ENCODE measurements around the gene NRBF2.

The NRBF2 gene

GRCh38 chr10:63116452-63117072 lies 16.6 kb upstream of the NRBF2 start:
- in situ Hi-C loops (cut with MboI; ENCODE audit: low sequenced_read_pairs): no loop called here

- in situ Hi-C loops (cut with MboI; ENCODE audit: low sequenced_read_pairs): no loop called here
Measured at GRCh38 chr10:63119041-63119440, 14.1 kb upstream of the NRBF2 start.

- in situ Hi-C loops (cut with MboI; ENCODE audit: low sequenced_read_pairs): no loop called here
Measured at GRCh38 chr10:63120554-63120953, 12.6 kb upstream of the NRBF2 start.

- in situ Hi-C loops (cut with MboI; ENCODE audit: low sequenced_read_pairs): no loop called here
Measured at GRCh38 chr10:63123727-63124362, 9.3 kb upstream of the NRBF2 start.

- in situ Hi-C loops (cut with MboI; ENCODE audit: low sequenced_read_pairs): no loop called here
Measured at GRCh38 chr10:63125459-63125858, 7.7 kb upstream of the NRBF2 start.

GRCh38 chr10:63128443-63128842 lies 4.7 kb upstream of the NRBF2 start:
- in situ Hi-C loops (cut with MboI; ENCODE audit: low sequenced_read_pairs): no loop called here

- in situ Hi-C loops (cut with MboI; ENCODE audit: low sequenced_read_pairs): no loop called here
Measured at GRCh38 chr10:63129888-63130287, 3.2 kb upstream of the NRBF2 start.

GRCh38 chr10:63132651-63133055 lies 475 bp upstream of the NRBF2 start:
- in situ Hi-C loops (cut with MboI; ENCODE audit: low sequenced_read_pairs): no loop called here

- in situ Hi-C loops (cut with MboI; ENCODE audit: low sequenced_read_pairs): no loop called here
Measured at GRCh38 chr10:63133821-63134557, 861 bp downstream of the NRBF2 start.

- in situ Hi-C loops (cut with MboI; ENCODE audit: low sequenced_read_pairs): no loop called here
Measured at GRCh38 chr10:63137306-63137705, 4.2 kb downstream of the NRBF2 start.

GRCh38 chr10:63140077-63140476 lies 6.9 kb downstream of the NRBF2 start:
- in situ Hi-C loops (cut with MboI; ENCODE audit: low sequenced_read_pairs): no loop called here

- in situ Hi-C loops (cut with MboI; ENCODE audit: low sequenced_read_pairs): no loop called here
Measured at GRCh38 chr10:63142136-63142535, 9.0 kb downstream of the NRBF2 start.

GRCh38 chr10:63143987-63144386 lies 10.9 kb downstream of the NRBF2 start:
- in situ Hi-C loops (cut with MboI; ENCODE audit: low sequenced_read_pairs): no loop called here

- in situ Hi-C loops (cut with MboI; ENCODE audit: low sequenced_read_pairs): no loop called here
Measured at GRCh38 chr10:63145782-63146181, 12.7 kb downstream of the NRBF2 start.

- in situ Hi-C loops (cut with MboI; ENCODE audit: low sequenced_read_pairs): no loop called here
Measured at GRCh38 chr10:63146503-63146902, 13.4 kb downstream of the NRBF2 start.

GRCh38 chr10:63150745-63151144 lies 17.6 kb downstream of the NRBF2 start:
- in situ Hi-C loops (cut with MboI; ENCODE audit: low sequenced_read_pairs): loop anchor here (10.0 kb wide), 1 partner anchor 556 kb away; no protein-coding TSS in a partner anchor

- in situ Hi-C loops (cut with MboI; ENCODE audit: low sequenced_read_pairs): loop anchor here (10.0 kb wide), 1 partner anchor 559 kb away; no protein-coding TSS in a partner anchor
Measured at GRCh38 chr10:63153868-63154545, 20.9 kb downstream of the NRBF2 start.

- in situ Hi-C loops (cut with MboI; ENCODE audit: low sequenced_read_pairs): loop anchor here (10.0 kb wide), 1 partner anchor 560 kb away; no protein-coding TSS in a partner anchor
Measured at GRCh38 chr10:63154546-63155387, 21.6 kb downstream of the NRBF2 start.

- in situ Hi-C loops (cut with MboI; ENCODE audit: low sequenced_read_pairs): loop anchor here (10.0 kb wide), 1 partner anchor 561 kb away; no protein-coding TSS in a partner anchor
Measured at GRCh38 chr10:63155388-63156020, 22.4 kb downstream of the NRBF2 start.

GRCh38 chr10:63156236-63156635 lies 23.1 kb downstream of the NRBF2 start:
- in situ Hi-C loops (cut with MboI; ENCODE audit: low sequenced_read_pairs): loop anchor here (10.0 kb wide), 1 partner anchor 561 kb away; no protein-coding TSS in a partner anchor
